Measurements from ENCODE around the gene OBSCN.

DNA sequence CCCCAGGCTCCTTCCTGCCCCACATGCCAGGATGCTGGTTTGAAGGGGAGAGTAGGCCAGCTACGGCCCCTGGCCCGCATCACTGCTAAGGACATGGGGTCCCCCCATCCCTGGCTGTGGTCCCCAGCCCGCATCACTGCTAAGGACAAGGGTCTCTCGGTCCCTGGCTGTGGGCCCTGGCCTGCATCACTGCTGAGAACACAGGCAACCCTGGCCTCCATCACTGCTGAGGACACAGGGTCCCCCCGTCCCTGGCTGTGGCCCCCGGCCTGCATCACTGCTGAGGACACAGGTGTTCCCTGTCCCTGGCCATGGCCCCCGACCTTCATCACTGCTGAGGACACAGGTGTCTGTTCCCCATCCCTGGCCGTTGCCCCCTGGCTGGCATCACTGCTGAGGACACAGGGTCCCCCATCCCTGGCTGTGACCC, 448 bp upstream of the OBSCN start:
- TF ChIP-seq EZH2 (IDR thresholded peaks at IDR 0.05) = no peak
- TF ChIP-seq, protein P1, sequence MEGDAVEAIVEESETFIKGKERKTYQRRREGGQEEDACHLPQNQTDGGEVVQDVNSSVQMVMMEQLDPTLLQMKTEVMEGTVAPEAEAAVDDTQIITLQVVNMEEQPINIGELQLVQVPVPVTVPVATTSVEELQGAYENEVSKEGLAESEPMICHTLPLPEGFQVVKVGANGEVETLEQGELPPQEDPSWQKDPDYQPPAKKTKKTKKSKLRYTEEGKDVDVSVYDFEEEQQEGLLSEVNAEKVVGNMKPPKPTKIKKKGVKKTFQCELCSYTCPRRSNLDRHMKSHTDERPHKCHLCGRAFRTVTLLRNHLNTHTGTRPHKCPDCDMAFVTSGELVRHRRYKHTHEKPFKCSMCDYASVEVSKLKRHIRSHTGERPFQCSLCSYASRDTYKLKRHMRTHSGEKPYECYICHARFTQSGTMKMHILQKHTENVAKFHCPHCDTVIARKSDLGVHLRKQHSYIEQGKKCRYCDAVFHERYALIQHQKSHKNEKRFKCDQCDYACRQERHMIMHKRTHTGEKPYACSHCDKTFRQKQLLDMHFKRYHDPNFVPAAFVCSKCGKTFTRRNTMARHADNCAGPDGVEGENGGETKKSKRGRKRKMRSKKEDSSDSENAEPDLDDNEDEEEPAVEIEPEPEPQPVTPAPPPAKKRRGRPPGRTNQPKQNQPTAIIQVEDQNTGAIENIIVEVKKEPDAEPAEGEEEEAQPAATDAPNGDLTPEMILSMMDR (IDR thresholded peaks at IDR 0.05) = no peak
